ENCODE data around the gene SIRT3.
"Not testable (repeated sequence)": the region's sequence is repeated elsewhere in the genome, so short reads cannot be mapped to it uniquely, and the experiment has no call there.

Gene SIRT3

DNA sequence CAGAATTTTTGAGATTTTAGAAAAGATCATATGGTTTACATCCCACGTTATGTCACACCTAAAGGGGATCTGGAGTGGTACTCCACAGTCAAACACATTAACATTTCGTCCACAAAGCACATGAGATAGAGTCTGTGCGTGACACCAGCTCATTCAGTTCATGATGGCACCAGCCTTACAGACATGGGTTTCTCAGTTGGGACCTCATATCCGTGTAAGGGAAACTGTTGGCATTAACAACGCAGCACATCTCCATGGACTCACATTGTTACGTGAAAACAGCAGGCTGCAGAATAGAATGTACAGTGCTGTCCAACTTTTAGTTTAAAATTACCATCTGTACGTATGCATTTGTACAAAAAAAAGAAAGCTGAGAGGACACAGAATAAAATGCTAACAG lies 14.6 kb downstream of the SIRT3 start:
- Histone ChIP-seq H3K27me3 (no peaks in the 10 kb centered on the region), H3K36me3 (no peaks in the 10 kb centered on the region), H3K4me1 (no peaks in the 10 kb centered on the region), H3K9me3 (no peaks in the 10 kb centered on the region), H3K4me3 (ENCODE audit: low read depth, low read length) (no peak overlapping the region)
- no peak for DNase-seq
- TF ChIP-seq, protein P1, sequence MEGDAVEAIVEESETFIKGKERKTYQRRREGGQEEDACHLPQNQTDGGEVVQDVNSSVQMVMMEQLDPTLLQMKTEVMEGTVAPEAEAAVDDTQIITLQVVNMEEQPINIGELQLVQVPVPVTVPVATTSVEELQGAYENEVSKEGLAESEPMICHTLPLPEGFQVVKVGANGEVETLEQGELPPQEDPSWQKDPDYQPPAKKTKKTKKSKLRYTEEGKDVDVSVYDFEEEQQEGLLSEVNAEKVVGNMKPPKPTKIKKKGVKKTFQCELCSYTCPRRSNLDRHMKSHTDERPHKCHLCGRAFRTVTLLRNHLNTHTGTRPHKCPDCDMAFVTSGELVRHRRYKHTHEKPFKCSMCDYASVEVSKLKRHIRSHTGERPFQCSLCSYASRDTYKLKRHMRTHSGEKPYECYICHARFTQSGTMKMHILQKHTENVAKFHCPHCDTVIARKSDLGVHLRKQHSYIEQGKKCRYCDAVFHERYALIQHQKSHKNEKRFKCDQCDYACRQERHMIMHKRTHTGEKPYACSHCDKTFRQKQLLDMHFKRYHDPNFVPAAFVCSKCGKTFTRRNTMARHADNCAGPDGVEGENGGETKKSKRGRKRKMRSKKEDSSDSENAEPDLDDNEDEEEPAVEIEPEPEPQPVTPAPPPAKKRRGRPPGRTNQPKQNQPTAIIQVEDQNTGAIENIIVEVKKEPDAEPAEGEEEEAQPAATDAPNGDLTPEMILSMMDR (IDR thresholded peaks at IDR 0.05; ENCODE audit: low read depth, low read length), result no peak

DNA sequence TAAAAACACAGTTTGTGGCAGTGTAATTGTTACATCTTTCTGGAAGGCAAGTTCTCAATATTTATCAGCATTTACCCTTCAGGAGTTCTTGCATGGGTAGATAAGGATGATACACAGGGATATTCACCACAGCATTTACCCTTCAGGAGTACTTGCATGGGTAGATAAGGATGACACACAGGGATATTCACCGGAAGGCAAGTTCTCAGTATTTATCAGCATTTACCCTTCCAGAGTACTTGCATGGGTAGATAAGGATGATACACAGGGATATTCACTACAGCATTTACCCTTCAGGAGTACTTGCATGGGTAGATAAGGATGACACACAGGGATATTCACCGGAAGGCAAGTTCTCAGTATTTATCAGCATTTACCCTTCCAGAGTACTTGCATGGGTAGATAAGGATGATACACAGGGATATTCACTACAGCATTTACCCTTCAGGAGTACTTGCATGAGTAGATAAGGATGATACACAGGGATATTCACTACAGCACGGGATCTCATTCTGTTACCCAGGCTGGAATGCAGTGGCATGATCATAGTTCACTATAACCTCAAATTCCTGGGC lies 15.4 kb downstream of the SIRT3 start:
- not testable (repeated sequence) for H3K4me3 ChIP-seq (ENCODE audit: low read depth, low read length); H3K4me1 ChIP-seq; DNase-seq; H3K9me3 ChIP-seq; H3K27me3 ChIP-seq; H3K36me3 ChIP-seq

DNA sequence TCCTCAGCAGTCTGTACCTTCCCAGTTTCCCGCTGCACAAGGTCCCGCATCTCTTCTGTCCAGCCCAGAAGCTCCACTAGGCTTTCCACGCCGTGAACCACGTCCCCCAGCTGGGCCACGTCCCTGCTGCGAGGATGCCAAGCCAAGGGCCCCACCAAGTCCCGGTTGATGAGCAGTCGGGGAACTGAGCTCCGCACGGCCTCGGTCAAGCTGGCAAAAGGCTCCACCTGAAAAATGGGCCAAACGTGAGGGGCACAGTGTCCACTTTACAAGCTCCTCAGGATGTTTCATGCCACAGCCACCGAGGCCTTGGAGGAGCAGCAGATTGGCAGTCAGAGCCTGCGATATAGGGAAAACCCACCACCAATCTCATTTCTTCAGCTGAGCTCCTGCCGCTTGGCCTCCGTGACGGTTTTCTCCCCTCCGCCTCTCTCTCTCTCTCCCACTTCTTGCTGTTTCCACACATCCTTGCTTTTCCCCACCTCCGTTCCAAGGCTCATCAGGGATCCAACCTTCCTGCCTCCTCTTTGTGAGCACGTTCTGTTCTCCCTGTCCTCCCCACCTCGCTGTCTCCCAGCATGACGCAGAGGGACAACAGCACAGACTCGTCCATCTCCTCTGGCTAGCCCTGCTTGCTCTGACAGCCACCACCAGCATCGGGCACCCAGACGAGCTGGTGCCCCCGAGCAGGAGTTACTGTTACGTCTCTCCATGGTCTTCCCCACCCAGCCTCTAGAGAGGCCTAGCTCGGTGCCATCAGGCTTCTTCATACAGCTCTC lies 17.1 kb downstream of the SIRT3 start:
- H3K4me1 ChIP-seq, result no peaks in the 10 kb centered on the region
- no peak overlapping the region for H3K4me3 ChIP-seq (ENCODE audit: low read depth, low read length)
- no peaks in the 10 kb centered on the region for H3K9me3 ChIP-seq
- DNase-seq, result no peak
- H3K27me3 ChIP-seq, result no peaks in the 10 kb centered on the region
- no peaks in the 10 kb centered on the region for H3K36me3 ChIP-seq
- TF ChIP-seq, protein P1 (IDR thresholded peaks at IDR 0.05; ENCODE audit: low read depth, low read length), result no peak

DNA sequence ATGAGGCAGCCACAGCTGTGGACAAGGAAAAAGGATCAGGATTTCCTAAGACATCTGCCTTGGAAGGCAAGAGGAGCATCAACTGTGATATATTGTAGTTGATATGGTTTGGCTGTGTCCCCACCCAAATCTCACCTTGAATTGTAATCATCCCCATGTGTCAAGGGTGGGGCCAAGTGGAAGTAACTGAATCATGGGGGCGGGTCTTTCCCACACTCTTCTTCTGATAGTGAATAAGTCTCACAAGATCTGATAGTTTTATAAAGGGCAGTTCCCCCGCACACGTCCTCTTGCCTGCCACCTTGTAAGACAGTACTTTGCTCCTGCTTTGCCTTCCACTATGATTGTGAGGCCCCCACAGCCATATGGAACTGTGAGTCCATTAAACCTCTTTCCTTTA lies 18.4 kb downstream of the SIRT3 start:
- no peak for DNase-seq
- TF ChIP-seq, protein P1 (IDR thresholded peaks at IDR 0.05; ENCODE audit: low read depth, low read length), result no peak
- Histone ChIP-seq H3K4me1 (no peaks in the 10 kb centered on the region), H3K27me3 (no peaks in the 10 kb centered on the region), H3K4me3 (ENCODE audit: low read depth, low read length) (no peak overlapping the region), H3K36me3 (no peaks in the 10 kb centered on the region; the same call in 1 of the 2 replicates), H3K9me3 (no peaks in the 10 kb centered on the region)

DNA sequence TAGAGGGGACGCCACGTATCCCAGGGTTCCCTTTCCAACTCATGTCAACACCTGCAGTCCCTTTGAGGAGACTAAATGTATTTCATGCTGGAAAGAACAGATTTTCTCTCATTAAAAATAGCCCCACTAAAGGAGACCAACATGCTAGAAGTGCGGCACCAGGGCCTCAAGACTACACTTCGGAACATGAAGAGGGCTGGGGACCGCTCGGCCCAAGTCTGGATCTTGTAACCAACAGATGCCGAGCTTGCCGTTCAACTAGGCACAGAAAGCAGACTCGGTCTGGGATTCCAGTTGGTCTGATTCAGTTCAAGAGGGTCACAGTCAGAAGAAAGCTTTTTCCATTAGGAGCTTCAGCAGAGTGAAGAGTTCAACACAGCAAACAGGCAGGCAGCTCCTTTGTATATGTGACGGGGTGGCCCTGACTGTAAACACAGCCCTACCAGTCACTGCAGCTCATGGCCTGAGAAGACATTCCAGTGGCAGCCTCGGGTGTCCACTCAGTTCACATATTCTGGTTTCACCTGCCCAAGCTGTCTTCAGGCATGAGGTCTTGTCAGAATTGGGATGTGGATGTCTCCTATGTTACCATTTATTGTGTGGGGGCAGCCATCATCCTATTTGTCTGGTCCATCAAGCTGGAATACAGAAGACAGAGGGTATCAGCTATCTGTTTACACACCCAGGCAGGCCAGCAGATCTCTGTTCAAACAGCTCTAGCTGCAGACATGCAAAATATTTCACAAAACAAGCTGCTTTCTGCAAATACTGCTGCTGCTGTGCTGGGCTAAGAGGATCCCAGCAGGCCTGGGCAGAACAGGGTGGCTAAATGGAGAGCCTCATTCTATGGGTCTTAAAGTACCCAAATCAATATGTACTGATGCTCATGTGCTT lies 19.8 kb downstream of the SIRT3 start:
- Histone ChIP-seq H3K9me3 (no peaks in the 10 kb centered on the region), H3K4me3 (ENCODE audit: low read depth, low read length) (no peak overlapping the region), H3K27me3 (no peaks in the 10 kb centered on the region), H3K4me1 (no peaks in the 10 kb centered on the region), H3K36me3 (peaks cover 3% of the 10 kb centered on the region; the same call in 1 of the 2 replicates)
- no peak for DNase-seq
- TF ChIP-seq, protein P1 (IDR thresholded peaks at IDR 0.05; ENCODE audit: low read depth, low read length), result no peak

DNA sequence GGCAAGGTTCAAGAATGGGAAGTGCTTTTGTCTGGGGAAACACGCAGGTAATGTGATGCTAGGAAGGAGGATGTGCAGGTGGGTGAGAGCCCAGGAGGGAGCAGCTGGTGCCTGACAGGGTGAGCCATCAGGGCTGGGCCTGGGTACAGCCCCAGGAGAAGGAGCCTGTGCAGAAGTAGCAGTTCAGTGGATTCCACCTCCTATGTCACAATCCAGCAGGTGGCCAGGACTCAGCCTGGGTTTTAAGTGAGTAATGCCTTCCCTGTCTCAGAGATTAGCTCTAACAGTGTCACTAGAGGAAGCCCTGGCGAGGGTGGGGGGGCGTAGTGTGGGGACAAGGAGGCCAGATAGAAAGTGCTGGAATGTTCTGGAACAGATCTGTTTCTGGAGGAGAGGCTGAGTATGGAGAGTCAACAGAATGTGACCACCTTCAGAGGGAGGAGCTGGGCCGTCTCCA lies 20.5 kb downstream of the SIRT3 start:
- no peaks in the 10 kb centered on the region for H3K4me1 ChIP-seq
- H3K36me3 ChIP-seq, result peaks cover 3% of the 10 kb centered on the region; the same call in 1 of the 2 replicates
- no peaks in the 10 kb centered on the region for H3K9me3 ChIP-seq
- no peak overlapping the region for H3K4me3 ChIP-seq (ENCODE audit: low read depth, low read length)
- TF ChIP-seq, protein P1 (IDR thresholded peaks at IDR 0.05; ENCODE audit: low read depth, low read length), result no peak
- no peaks in the 10 kb centered on the region for H3K27me3 ChIP-seq
- no peak for DNase-seq

Measured in BE2C (cell line).